ENCODE measurements around the gene THOC5.

Gene THOC5

GRCh38 chr22:29458551-29458950 lies 95.0 kb downstream of the THOC5 start:
- no peak for TF ChIP-seq CTCF (IDR thresholded peaks at IDR 0.05; ENCODE audit: low read depth, low read length)
- H3K4me3 ChIP-seq (ENCODE audit: low read depth, low read length), result no peak overlapping the region

GRCh38 chr22:29457730-29458129 lies 95.8 kb downstream of the THOC5 start:
- no peak for TF ChIP-seq CTCF (IDR thresholded peaks at IDR 0.05; ENCODE audit: low read depth, low read length)
- H3K4me3 ChIP-seq (ENCODE audit: low read depth, low read length), result no peak overlapping the region

- no peak overlapping the region for H3K4me3 ChIP-seq (ENCODE audit: low read depth, low read length)
- TF ChIP-seq CTCF (IDR thresholded peaks at IDR 0.05; ENCODE audit: low read depth, low read length), result no peak
Measured at GRCh38 chr22:29456211-29456671, 97.3 kb downstream of the THOC5 start.
